Measurements from ENCODE around the gene HAPSTR1.
"Not testable (repeated sequence)": the region's sequence is repeated elsewhere in the genome, so short reads cannot be mapped to it uniquely, and the experiment has no call there.

HAPSTR1 gene, protein sequence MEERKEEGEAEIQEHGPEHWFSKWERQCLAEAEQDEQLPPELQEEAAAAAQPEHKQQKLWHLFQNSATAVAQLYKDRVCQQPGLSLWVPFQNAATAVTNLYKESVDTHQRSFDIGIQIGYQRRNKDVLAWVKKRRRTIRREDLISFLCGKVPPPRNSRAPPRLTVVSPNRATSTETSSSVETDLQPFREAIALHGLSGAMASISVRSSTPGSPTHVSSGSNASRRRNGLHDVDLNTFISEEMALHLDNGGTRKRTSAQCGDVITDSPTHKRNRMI

DNA sequence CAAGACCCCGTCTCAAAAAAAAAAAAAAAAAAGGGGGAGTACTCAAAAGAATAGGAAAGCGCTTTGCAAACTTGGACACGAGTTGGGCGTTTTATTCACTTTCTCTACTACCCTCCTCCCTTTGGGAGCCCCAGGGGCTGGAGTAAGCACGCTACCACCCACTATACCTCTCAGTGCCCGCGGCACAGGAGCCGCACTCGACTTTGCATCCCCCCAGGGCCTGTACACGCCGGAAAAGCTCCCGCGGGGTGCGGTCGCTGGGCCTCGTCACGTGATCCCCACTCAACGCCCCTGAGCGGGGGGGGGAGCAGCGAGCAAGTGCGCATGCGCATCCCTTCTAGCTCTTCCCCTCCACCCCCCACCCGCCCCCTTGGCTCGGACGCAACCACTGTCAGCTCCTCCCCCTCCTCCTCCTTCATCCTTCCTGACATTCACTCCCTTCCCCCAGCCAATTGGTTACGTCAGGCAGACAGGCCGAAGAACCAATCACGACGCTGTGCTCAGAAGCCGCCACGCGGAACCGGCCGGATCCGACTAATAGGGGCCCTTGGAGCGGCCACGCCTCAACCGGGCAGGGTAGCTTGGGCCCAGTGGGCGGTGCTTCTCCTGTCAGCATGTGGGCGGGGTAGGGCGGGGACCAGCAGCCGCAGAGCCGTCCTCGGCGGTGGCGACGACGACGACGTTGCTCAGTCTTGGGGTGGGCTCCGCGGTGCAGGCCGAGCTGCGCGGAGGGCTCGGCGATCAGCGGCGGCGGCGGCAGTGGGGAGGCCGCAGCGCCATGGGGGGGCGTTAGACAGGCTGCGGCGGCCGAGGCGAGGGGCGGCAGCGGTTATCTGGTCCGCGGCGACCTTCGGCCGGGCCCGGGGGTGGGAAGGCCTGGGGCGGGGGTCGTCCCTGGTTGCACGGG, at the start of gene HAPSTR1:
TSS of gene HAPSTR1 (plus strand) at position 685 of the 907 bp plus-strand sequence. CDS start 401 bp downstream, outside the sequence.
- peak; percentile 99 for DNase-seq

DNA sequence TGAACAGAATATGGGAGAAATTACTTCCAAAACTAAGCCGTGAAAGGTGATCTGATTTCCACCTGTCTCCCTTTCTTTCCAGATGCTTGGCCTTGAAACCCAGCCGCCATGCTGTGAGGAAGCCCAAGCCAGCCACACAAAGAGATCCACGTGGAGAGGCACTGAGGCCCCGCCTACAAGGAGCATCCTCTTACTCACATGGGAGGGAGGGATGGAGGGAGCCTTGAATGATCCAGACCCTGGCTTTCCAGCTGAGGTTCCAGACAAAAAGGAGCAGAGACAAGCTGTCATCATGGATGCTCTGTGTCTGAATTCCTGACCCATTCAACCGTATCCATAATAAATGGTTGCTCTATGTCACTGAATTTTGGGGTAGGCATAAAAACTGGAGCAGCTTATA, 48.9 kb upstream of the HAPSTR1 start:
- DNase-seq = no peak

DNA sequence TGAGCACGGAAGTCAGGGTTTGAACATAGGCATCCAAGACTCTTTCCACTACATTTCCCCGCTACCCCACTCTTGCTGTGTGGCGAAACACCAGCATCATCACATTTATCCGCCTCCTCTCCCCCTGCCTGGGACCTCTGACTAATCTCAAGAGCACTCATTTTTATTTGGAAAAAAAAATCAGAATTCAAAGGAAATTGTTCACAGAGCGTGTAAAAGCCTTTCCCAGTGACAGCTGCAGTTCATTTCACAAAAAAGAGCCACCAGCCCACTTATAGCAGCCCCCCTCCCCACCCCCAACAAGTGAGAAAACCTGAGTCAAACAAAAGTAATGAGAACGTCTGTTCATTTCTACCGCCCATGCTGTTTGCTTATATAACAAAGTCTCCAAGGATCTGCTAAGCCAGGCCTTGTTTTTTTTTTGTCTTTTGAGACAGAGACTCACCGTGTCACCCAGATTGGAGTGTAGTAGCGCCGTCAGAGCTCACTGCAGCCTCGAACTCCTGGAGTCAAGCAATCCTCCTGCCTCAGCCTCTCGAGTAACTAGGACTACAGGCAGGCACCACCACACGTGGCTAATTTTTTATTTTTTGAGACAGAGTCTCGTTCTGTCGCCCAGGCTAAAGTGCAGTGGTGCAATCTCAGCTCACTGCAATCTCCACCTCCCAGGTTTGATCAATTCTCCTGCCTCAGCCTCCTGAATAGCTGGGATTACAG, 48.3 kb upstream of the HAPSTR1 start:
- no peak for DNase-seq

DNA sequence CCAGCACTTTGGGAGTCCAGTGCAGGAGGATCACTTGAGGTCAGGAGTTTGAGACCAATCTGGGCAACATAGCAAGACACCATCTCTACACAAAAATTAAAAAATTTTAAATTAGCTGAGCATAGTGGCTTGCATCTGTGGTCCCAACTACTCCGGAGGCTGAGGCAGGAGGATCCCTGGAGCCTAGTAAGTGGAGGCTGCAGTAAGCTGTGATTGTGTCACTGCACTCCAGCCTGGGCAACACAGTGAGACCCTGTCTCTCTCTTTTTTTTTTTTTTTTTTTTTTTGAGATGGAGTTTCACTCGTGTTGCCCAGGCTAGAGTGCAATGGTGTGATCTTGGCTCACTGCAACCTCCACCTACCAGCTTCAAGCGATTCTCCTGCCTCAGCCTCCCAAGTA, 45.9 kb upstream of the HAPSTR1 start:
- not testable (repeated sequence) for DNase-seq

DNA sequence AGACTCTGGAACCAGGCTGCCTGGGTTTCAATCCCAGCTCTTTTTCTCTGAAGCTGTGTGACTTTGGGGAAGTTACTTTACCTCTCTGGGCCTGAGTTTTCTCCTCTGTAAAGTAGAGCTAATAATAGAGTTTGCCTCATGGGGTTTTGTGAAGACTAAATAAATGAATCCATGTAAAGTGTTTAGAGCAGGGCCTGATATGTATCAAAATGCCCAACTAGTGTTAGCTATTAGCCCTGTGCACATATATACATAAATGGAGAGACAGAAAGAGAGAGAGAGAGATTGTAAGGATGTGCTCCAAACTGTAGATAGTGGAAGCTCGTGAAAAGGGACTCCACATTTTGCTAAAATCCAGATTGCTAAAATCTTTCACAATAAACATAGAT, 44.8 kb upstream of the HAPSTR1 start:
- no peak for DNase-seq

DNA sequence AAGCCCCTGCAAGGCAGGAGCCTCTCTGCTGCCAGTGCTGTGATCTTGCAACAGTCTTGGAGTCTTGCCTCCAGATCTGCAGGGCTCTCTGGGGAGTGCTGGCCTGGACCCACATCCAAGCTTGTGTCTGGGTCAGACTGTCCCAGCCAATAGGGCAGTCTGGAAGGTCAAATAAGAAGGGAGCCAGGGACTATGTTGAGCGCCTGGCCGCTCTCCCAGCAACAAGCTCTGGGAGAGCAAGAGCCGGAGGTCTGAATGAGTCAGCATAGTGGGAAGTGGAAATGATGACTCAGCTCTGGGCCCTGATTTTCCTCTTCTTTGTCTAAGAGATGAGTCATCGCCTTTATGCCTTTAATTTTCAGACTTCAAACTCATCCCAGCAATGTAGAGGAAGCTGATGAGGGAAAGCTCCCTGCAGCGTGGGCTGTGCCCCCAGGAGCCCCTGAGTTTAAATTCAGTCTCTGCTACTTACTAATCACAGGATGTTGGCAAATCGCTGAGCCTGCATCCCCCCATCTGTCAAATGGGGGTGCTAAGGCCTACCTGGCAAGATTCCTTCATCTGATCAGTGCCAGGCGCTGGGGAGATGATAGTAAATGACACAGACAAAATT, 43.6 kb upstream of the HAPSTR1 start:
- peak; percentile 51 to 79 for DNase-seq

DNA sequence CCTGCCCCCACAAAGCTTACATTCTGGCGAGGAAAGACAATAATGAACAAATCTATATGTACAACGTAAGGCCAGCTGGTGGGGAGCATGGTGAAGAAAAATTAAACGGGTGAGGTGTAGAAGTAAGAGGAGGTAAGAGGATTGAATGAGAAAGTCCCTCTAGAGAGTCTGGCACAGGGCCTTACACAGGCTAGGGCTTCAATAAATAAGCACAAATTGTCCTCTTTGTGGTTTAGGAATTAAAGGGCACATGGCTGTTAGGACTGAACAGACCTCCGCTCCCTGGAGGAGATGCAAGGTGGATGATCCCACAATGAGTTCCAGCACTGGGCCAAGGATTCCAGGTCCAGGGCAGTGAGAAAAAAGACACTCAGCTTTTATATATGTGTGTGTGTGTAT, 43.1 kb upstream of the HAPSTR1 start:
- no peak for DNase-seq

DNA sequence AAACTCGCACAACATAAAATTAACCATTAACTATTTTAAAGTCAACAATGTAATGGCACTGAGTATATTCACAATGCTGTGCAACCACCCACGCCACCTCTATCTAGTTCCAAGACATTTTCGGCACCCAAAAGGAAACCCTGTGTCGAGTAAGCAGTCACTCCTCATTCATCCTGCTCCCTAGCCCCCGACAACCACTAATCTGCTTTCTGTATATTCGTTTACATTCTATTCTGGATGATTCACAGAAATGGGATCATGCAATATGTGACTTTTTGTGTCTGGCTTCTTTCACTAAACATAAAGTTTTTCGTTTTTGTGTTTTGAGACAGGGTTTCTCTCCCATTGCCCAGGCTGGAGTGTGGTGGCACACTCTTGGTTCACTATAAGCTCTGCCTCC, 42.2 kb upstream of the HAPSTR1 start:
- no peak for DNase-seq

DNA sequence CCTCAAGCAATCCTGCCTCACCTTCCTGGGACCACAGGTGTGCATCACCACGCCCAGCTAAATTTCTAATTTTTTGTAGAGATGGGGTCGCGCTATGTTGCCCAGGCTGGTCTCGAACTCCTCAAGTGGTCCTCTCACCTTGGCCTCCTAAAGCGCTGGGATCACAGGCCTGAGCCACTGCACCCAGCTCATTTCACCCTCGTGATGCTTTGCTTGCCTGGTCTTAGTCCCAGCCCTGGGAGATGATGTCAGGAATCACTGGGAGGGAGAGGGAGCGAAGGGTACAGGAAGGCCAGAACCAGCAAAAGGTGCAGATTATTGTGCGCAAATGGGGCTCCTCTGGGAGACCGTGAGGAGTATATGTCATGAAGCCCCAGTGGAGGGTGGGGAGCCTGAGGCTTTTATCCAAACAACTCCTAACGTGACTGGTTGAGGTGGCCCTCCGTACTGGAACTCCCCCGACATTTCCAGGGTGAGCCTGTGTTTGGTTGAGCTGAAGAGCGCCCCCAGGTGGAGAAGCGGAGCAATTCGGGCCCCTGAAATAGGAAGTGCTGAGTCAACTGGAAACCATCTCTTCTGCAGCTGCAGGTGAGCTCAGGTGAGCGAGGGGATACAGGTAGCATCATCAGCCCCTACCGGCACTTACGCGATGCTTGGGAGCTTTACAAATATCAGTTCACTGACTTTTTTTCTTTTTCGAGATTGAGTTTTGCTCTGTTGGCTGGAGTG, 41.2 kb upstream of the HAPSTR1 start:
- no peak for DNase-seq

DNA sequence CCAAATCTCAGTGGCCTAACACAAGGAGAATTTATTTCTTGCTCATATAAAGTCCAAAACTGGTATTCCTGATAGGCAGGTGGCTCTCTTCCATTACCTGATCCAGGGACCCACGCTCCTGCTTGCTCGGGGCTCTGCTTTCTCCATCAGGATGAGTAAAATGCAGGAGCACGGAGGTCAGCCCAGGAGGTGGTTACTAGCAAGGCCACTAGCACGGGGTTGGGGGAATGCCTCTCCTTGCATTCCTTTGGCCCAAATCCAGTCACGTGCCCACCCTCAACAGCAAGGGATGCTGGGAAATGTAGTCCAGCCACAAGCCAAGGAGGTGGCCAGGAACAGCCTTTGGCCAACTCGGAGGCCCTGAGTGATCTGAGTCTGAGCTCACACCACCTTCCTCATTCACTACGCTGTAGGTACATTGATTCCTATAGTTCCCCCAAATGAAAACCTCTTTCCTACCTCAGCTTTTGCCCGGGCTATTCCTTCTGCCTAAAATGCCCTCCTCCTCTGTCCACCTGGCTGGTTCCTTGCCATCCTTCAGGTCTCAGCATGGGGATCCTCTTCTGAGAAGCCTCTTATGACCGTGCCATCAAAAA, 38.3 kb upstream of the HAPSTR1 start:
- peak in 1 of 2 donors; percentile 5 for DNase-seq

DNA sequence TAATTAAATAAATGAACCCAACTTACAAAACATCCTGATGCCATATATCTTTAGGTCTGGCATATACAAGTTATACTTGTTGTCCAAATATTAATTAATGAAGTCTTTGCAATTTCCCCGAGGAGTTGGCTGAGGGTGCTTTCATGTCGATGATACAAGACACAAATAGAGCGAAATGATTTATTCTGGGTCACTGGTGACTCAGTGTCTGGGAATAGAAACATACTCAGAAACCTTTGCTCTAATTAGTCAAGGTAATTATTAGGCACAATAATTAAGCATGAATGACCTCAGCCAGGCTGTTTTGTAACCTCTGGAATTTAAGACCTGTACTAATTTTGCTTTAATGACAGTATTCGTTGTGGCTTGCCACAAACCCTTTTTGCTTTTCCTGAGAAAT, 37.0 kb upstream of the HAPSTR1 start:
- DNase-seq = no peak

DNA sequence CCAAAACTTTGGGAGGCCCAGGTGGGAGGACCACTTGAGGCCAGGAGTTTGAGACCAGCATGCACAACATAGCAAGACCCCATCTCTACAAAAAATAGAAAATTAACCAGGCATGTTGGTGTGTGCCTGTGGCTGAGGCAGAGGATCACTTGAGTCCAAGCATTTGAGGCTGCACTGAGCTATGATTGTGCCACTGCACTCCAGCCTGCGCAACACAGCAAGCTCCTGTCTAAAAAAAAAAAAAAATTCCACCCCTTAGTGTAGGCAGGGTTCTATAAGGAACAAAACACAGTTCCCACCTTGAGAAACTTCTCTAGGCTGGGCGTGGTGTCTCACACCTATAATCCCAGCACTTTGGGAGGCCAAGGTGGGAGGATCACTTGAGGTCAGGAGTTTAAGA, 36.3 kb upstream of the HAPSTR1 start:
- no peak for DNase-seq

DNA sequence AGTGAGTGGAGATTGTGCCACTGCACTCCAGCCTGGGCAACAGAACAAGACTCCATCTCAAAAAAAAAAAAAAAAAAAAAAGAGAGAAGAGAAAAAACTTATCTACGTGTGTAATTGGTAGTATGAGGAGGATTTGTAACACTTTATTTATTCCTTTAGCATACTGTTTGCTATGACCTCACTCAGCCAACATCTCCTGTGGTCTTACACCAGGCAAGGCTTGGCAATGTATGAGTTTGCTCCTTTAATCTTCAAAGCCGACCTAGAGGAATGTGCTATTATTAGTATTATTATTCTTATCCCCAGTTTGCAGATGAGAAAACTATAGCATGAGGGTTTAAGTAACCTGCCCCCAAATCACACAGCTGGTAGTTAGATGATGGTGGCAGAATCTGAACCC, 35.8 kb upstream of the HAPSTR1 start:
- no peak for DNase-seq

DNA sequence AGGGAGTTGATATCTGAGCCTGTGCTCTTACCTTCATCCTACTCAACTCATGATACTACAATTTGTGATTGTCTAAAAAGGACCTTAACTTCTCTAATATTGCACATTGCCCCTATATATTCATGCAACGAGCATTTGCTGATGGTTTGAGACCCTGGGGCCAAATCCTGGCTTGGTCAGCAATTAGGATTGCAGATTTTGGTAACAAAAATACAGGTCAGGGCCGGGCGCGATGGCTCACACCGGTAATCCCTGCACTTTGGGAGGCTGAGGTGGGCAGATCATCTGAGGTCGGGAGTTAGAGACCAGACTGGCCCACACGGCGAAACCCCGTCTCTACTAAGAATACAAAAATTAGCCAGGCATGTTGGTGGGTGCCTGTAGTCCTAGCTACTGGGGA, 35.4 kb upstream of the HAPSTR1 start:
- DNase-seq = no peak

DNA sequence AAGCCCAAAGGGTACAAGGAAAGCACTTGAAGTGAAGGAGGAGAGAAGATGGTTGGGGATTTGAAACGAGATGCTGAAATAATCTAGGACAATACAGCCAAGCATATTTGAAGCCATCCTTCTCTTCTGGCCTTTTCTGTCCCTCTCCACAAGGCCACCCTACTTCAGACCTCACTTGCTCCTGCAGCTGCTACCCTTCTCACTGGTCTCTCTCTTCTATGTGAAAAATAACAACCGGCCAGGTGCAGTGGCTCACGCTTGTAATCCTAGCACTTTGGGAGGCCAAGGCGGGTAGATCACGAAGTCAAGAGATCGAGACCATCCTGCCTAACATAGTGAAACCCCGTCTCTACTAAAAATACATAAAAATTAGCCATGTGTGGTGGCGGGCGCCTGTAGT, 33.2 kb upstream of the HAPSTR1 start:
- DNase-seq = no peak

DNA sequence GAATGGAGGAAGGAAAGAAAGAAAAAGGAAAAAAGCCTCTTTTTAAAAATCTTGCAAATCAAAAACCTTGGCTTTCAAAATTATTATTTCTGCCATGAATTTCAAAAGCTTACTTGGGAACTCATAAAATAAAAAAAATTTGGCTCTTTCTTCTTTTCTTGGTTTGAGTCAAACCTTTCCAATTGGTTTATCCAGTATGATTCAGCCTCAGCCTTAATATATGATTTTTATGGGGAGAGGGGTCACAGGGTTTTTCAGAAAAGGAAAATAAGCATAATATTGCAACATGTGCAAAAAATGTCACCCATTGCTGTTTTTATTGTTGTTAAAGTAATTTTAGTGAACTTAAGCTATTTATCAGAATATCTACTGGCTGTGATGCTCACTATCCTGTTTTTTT, 31.2 kb upstream of the HAPSTR1 start:
- no peak for DNase-seq

DNA sequence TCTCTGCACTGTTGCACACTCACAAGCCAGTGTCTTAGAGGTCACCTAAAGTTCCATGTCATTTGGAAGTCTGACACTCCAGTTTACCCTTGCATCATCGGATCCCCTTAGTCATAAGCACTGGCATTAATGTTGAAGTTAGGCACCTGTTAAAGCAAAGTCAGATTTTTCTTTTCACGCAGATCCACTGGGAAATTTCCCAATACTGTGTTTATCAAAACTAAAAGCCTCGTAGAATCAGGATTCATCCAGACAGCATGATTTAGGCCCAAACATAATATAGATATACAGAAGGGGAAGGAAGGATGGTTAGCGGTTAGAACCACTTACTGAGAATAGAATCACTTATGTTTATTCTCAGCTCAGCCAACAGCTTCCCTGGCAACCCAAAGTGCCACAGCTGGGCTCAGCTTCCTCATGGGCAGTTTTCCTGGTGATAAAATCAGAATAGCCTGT, 30.1 kb upstream of the HAPSTR1 start:
- peak; percentile 12 to 15 for DNase-seq

DNA sequence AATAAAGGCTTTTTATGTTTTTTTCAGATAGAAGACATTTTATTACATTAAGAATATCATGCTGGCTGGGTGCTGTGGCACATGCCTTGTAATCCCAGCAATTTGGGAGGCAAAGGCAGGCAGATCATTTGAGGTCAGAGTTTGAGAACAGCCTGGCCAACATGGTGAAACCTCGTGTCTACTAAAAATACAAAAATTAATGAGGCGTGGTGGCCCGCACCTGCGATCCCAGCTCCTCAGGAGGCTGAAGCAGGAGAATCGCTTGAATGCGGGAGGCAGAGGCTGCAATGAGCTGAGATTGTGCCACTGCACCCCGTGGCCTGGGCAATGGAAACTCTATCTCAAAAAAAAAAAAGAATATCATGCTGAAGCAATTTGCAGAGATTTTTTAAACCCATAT, 29.1 kb upstream of the HAPSTR1 start:
- DNase-seq = no peak

DNA sequence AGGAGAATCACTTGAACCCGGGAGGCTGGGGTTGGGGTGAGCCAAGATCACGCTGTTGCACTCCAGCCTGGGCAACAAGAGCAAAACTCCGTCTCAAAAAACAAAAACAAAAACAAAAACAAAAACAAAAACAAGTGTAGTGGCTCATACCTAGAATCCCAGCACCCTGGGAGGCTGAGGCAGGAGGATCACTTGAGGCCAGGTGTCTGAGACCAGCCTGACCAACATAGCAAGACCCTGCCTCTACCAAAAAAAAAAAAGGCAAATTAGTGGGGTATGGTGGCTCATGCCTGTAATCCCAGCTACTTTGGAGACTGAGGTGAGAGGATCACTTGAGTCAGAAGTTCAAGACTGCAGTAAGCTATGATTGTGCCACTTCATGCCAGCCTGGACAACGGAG, 26.4 kb upstream of the HAPSTR1 start:
- DNase-seq = no peak

DNA sequence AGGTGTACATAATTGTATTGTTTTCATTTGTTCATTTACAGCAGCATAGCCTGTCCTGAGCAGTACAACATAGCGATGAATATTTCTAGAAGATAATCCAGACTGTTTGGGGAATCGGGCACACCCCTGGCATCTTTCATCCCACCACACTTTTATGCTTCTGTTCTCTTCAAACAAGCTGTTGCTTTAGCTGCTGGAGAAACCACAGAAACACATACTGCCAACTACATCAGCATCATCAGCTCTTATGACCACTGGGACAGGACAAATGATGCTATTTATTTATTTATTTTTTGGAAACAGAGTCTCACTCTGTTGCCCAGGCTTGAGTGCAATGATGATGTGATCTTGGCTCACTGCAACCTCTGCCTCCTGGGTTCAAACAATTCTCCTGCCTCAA, 22.6 kb upstream of the HAPSTR1 start:
- no peak for DNase-seq

DNA sequence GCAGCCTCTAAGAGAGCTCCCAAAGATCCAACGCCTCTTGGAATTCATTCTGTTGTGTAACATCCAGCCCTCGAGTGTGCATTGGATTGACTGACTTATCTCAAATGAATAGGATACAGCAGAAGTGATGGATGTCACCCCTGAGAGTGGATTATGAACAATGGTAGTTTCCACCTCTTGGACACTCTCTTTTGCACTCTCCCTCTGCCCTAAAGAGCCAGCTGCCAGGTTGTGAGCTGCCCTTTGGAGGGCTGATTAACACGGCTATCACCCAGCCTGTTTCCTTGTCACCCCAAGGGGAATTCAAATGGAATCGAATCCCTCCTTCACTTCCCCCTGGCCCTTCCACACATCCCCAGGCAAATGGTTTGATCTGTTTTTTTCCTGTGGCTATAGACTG, 21.2 kb upstream of the HAPSTR1 start:
- DNase-seq = no peak

DNA sequence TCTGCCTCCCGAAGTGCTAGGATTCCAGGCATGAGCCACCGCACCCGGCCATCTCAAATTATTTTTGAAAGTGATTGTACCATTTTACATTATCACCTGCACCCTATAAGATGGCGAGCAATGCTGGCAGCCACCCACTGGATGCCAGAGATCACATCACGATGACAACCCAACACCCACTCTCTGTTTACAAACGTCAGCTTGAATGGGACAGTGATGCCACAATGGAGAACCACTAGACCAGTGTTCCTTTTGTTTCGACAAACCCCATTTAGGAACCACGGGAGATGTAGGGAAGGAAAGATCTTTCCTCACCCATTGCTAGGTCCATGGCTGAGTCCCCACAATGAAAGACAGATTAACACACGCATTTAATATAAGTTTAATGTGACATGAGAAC, 20.1 kb upstream of the HAPSTR1 start:
- no peak for DNase-seq
